Measurements from ENCODE around the gene ACTR3C. TPM values are rescaled to one million over a fixed set of nuclear protein-coding genes. Genes with fewer than 3 reads are reported as not detected.

The ACTR3C gene
- total and polyA plus RNA-seq, 2 donors (not counting 1 experiment from before 2014, with no cell fraction given): 4.0 to 20.7 TPM

DNA sequence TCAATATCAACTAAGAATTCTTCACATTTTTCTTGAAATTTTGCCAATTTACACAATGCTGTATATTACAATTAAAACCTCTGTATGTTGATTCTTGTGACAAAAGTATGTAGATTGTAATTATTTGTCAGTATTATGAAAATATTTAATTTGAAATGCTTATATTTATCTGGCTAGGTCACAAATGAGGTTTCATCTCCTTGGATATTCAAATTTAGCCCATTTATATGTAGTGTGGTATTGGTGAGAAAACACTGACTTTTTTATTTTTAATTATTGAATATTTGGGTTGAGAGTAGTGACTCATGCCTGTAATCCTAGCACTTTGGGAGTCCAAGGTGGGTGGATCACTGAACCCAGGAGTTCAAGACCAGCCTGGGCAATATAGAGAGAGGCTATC lies 21.0 kb upstream of the ACTR3C start:
- no peak overlapping the region for H3K27ac ChIP-seq (ENCODE audit: low read length in 2 of 2)
- no peak for DNase-seq
- Mint-ChIP-seq H3K27me3 (peaks cover 42% of the 10 kb centered on the region), H3K4me1 (peaks cover 18% of the 10 kb centered on the region), H3K27ac (no peak overlapping the region), H3K4me3 (no peak overlapping the region), H3K9me3 (ENCODE audit: insufficient read depth) (peaks cover 4% of the 10 kb centered on the region)
- CTCF ChIA-PET: interaction anchor here (0.7 to 2.1 kb wide), 2 partner anchors 9 to 1159 kb away, joined by 4 to 8 read pairs; no protein-coding TSS in a partner anchor
- H3K79me2 ChIP-seq (ENCODE audit: control insufficient read depth, insufficient read depth, low read length): no peaks in the 10 kb centered on the region
- H3K9me3 ChIP-seq (ENCODE audit: control extremely low read depth in 1 of 3, control insufficient read depth in 2 of 3, insufficient read depth in 1 of 3, low read length in 2 of 3): peaks cover 0 to 11% (median 8%) of the 10 kb centered on the region in 3 donors
- H2AFZ ChIP-seq (ENCODE audit: insufficient read depth, low read depth, low read length, poor library complexity, severe bottlenecking): no peak overlapping the region
- ATAC-seq (ENCODE audit: low read depth): no peak
- POLR2A ChIA-PET: no interaction called here
- intact Hi-C loops (cut with micrococcal nuclease): no loop called here
- H3K27me3 ChIP-seq (replicated peaks in 1 of 4; ENCODE audit: control extremely low read depth in 1 of 4, control insufficient read depth in 3 of 4, insufficient read depth in 4 of 4, low read length in 3 of 4): peaks cover 0 to 28% (median 10%) of the 10 kb centered on the region in 4 experiments
- no peaks in the 10 kb centered on the region for H4K20me1 ChIP-seq (ENCODE audit: control insufficient read depth, insufficient read depth, low read length, poor library complexity, severe bottlenecking)
- no peak overlapping the region for H3K4me3 ChIP-seq (ENCODE audit: control extremely low read depth in 1 of 5, extremely low read depth in 1 of 5, insufficient read depth in 1 of 5, low read depth in 2 of 5, low read length in 4 of 5)
- H3K9ac ChIP-seq (ENCODE audit: low read length): no peak overlapping the region
- H3K4me2 ChIP-seq (replicated peaks; ENCODE audit: low read depth, low read length, poor library complexity, severe bottlenecking): no peak overlapping the region
- peaks cover 12 to 15% of the 10 kb centered on the region in 2 donors for H3K4me1 ChIP-seq (ENCODE audit: control insufficient read depth in 2 of 2, insufficient read depth in 2 of 2, low read length in 2 of 2)
- TF ChIP-seq CTCF (IDR thresholded peaks at IDR 0.05) (no peak), EZH2 (IDR thresholded peaks at IDR 0.05; ENCODE audit: borderline replicate concordance, insufficient read depth, low read depth, low read length, poor library complexity, severe bottlenecking) (no peak)
- no peaks in the 10 kb centered on the region for H3K36me3 ChIP-seq (replicated peaks in 1 of 2; ENCODE audit: control extremely low read depth in 1 of 2, control insufficient read depth in 1 of 2, extremely low read depth in 1 of 2, insufficient read depth in 2 of 2, low read length in 1 of 2)

GRCh38 chr7:150343225-150343624 lies 19.9 kb upstream of the ACTR3C start:
- ATAC-seq (ENCODE audit: low read depth) (no peak), DNase-seq (no peak)
- H3K9me3 ChIP-seq (ENCODE audit: control extremely low read depth in 1 of 3, control insufficient read depth in 2 of 3, insufficient read depth in 1 of 3, low read length in 2 of 3): peaks cover 0 to 11% (median 8%) of the 10 kb centered on the region in 3 donors
- H3K9ac ChIP-seq (ENCODE audit: low read length): no peak overlapping the region
- no peaks in the 10 kb centered on the region for H3K79me2 ChIP-seq (ENCODE audit: control insufficient read depth, insufficient read depth, low read length)
- H3K4me2 ChIP-seq (replicated peaks; ENCODE audit: low read depth, low read length, poor library complexity, severe bottlenecking): no peak overlapping the region
- CTCF ChIA-PET: no interaction called here
- H3K27ac ChIP-seq (ENCODE audit: low read length in 2 of 2): no peak overlapping the region
- H3K4me1 Mint-ChIP-seq: peaks cover 20% of the 10 kb centered on the region
- WGBS (ENCODE audit: insufficient coverage): 92% methylated on average over 1 of the region's 2 CpGs
- H3K4me1 ChIP-seq (ENCODE audit: control insufficient read depth in 2 of 2, insufficient read depth in 2 of 2, low read length in 2 of 2): peaks cover 12 to 15% of the 10 kb centered on the region in 2 donors
- no peak for TF ChIP-seq CTCF (IDR thresholded peaks at IDR 0.05)
- TF ChIP-seq EZH2 (IDR thresholded peaks at IDR 0.05; ENCODE audit: borderline replicate concordance, insufficient read depth, low read depth, low read length, poor library complexity, severe bottlenecking): no peak
- no peak overlapping the region for H2AFZ ChIP-seq (ENCODE audit: insufficient read depth, low read depth, low read length, poor library complexity, severe bottlenecking)
- no peaks in the 10 kb centered on the region for H4K20me1 ChIP-seq (ENCODE audit: control insufficient read depth, insufficient read depth, low read length, poor library complexity, severe bottlenecking)
- intact Hi-C loops (cut with micrococcal nuclease): no loop called here
- H3K4me3 ChIP-seq (ENCODE audit: control extremely low read depth in 1 of 5, extremely low read depth in 1 of 5, insufficient read depth in 1 of 5, low read depth in 2 of 5, low read length in 4 of 5): no peak overlapping the region
- peaks cover 44% of the 10 kb centered on the region for H3K27me3 Mint-ChIP-seq
- no peak overlapping the region for H3K27ac Mint-ChIP-seq
- no peaks in the 10 kb centered on the region for H3K36me3 ChIP-seq (replicated peaks in 1 of 2; ENCODE audit: control extremely low read depth in 1 of 2, control insufficient read depth in 1 of 2, extremely low read depth in 1 of 2, insufficient read depth in 2 of 2, low read length in 1 of 2)
- peaks cover 0 to 28% (median 10%) of the 10 kb centered on the region in 4 experiments for H3K27me3 ChIP-seq (replicated peaks in 1 of 4; ENCODE audit: control extremely low read depth in 1 of 4, control insufficient read depth in 3 of 4, insufficient read depth in 4 of 4, low read length in 3 of 4)
- no peak overlapping the region for H3K4me3 Mint-ChIP-seq
- H3K9me3 Mint-ChIP-seq (ENCODE audit: insufficient read depth): peaks cover 4% of the 10 kb centered on the region
- POLR2A ChIA-PET: no interaction called here
